Adrenal gland (tissue), 19 donors: ENCODE results near the gene TSPAN3. TPM values are rescaled to one million over a fixed set of nuclear protein-coding genes. Genes with fewer than 3 reads are reported as not detected.

Source experiments
- DNase-seq, 7 donors: peaks; one replicate each; pipeline ENCODE4 v3.0.0-alpha.2; 2019 to 2020
- H3K27ac ChIP-seq, 5 donors: fragments of 200-600 bp; sonication (generic) in 4 of 5; 1 replicate in 3 of 5; 2 replicates in 2 of 5; pipeline versions ENCODE4 v1.5.1 to v1.8.0; 2016 to 2020; ENCODE audit warnings: mild to moderate bottlenecking in 1 of 5
- H3K27me3 ChIP-seq: fragments of 200-600 bp; 2 replicates; pipeline ENCODE4 v1.8.0; 2021
- H3K36me3 ChIP-seq, 2 donors: fragments of 200-600 bp; replicated peaks in 1 of 2; 1 replicate in 1 of 2; 2 replicates in 1 of 2; pipeline versions ENCODE4 v1.5.1 to v1.8.0; 2018 to 2022
- H3K4me1 ChIP-seq, 2 donors: fragments of 200-600 bp; replicated peaks in 1 of 2; 1 replicate in 1 of 2; 2 replicates in 1 of 2; pipeline versions ENCODE4 v1.5.1 to v1.8.0; 2018 to 2021
- H3K4me3 ChIP-seq, 4 donors: fragments of 200-600 bp; sonication (generic) in 3 of 4; one replicate each; pipeline ENCODE4 v1.5.1; 2016 to 2018
- H3K9me3 ChIP-seq, 3 donors: fragments of 200-600 bp; sonication (generic) in 1 of 3; replicated peaks in 1 of 3; 1 replicate in 2 of 3; 2 replicates in 1 of 3; pipeline versions ENCODE4 v1.5.1 to v1.8.0; 2016 to 2021
- CTCF ChIP-seq, 6 experiments: fragments of 450-650 bp in 4 of 6; fragments of 200-600 bp in 2 of 6; sonication (generic) in 1 of 6; IDR thresholded peaks; 1 replicate in 5 of 6; 2 replicates in 1 of 6; pipeline versions ENCODE4 v1.5.1 to v1.8.0; 2016 to 2021; ENCODE audit warnings: antibody characterized with exemption in 6 of 6, mild to moderate bottlenecking in 2 of 6, moderate library complexity in 1 of 6
- POLR2A ChIP-seq, 2 donors: fragments of 450-650 bp; IDR thresholded peaks; one replicate each; pipeline ENCODE4 v1.6.1; 2017; ENCODE audit warnings: antibody characterized with exemption in 2 of 2, mild to moderate bottlenecking in 2 of 2, moderate library complexity in 1 of 2
- WGBS, 4 donors: extraction: QIAGEN DNeasy Blood & Tissue Kit in 2 of 4; methylation state at CpG; one replicate each; pipeline versions ENCODE4 v1.1.5 to v1.1.7; 2013 to 2017; 5-methylcytosine and 5-hydroxymethylcytosine counted together
- intact Hi-C, 2 donors: fragments of 100-400 bp; cut with DNase I; formaldehyde crosslinking; loops; one replicate each; pipeline versions ENCODE4 v1.14.1 to v1.15.0; 2022 to 2023
- long read RNA-seq, 10 donors: library from polyadenylated mRNA in 3 of 10; unstranded in 2 of 10; stranded (forward) in 1 of 10; transcript quantifications; one replicate each; pipeline ENCODE4 v2.0.0 and lab custom pipeline, GENCODE V29; 2021 to 2026
- polyA plus RNA-seq, 3 donors: library from polyadenylated mRNA; stranded (reverse); fragments of 200-250 nt in 2 of 3; fragments of 350-450 nt in 1 of 3; fragmentation: Illumina TruSeq in 1 of 3; extraction: RNeasy Lipid Tissue Mini Kit (QIAGEN cat#74804) in 1 of 3; gene quantifications; one replicate each; pipeline ENCODE4 v1.2.3, GENCODE V29; 2013 to 2014
- total RNA-seq, 9 donors: library from RNA; depleted of rRNA in 4 of 9; stranded (reverse); fragments of >200 nt in 4 of 9; fragments of 120-200 nt in 1 of 9; fragmentation: NEBNext Ultra II Directional in 1 of 9; extraction: Animal tissue kit (Norgen Biotek cat#: 25700) in 1 of 9; gene quantifications; one replicate each; pipeline versions ENCODE4 v1.1.0 to v1.2.4, GENCODE V29; 2013 to 2023
- donor health status: healthy with polysubstance abuse.
- donor health status: Bipolar disorder and iron deficiency.
- donor health status: DM: yes; HTN: yes; CAD: no.
- donor health status: DM: no; HTN: no; CAD: no.
- donor health status: DM: no; HTN: no; CAD: no.
- donor health status: DM: yes; HTN: yes; CAD: no.

The TSPAN3 gene
- 100 to 1,000 TPM; 181 to 464 (median 257) TPM for total RNA-seq
- polyA plus RNA-seq: 100 to 1,000 TPM; 129 to 256 (median 202) TPM
- long read RNA-seq, donor 1, full-length matches to known transcripts: 217 of 242 reads
- long read RNA-seq, donor 1, partial matches to known transcripts: 20 of 242 reads
- long read RNA-seq, donor 1, other reads (novel, unspliced or antisense): 5 of 242 reads
- long read RNA-seq, donor 2, full-length matches to known transcripts: 176 of 181 reads
- long read RNA-seq, donor 2, partial matches to known transcripts: 5 of 181 reads
- long read RNA-seq, donor 2, other reads (novel, unspliced or antisense): 0 of 181 reads
- long read RNA-seq, donor 3, full-length matches to known transcripts: 183 of 183 reads
- long read RNA-seq, donor 3, partial matches to known transcripts: 0 of 183 reads
- long read RNA-seq, donor 3, other reads (novel, unspliced or antisense): 0 of 183 reads
- long read RNA-seq, donor 4, full-length matches to known transcripts: 128 of 134 reads
- long read RNA-seq, donor 4, partial matches to known transcripts: 5 of 134 reads
- long read RNA-seq, donor 4, other reads (novel, unspliced or antisense): 1 of 134 reads
- long read RNA-seq, donor 5, full-length matches to known transcripts: 360 of 364 reads
- long read RNA-seq, donor 5, partial matches to known transcripts: 2 of 364 reads
- long read RNA-seq, donor 5, other reads (novel, unspliced or antisense): 2 of 364 reads
- long read RNA-seq, donor 6, full-length matches to known transcripts: 125 of 130 reads
- long read RNA-seq, donor 6, partial matches to known transcripts: 0 of 130 reads
- long read RNA-seq, donor 6, other reads (novel, unspliced or antisense): 5 of 130 reads
- long read RNA-seq, donor 7, full-length matches to known transcripts: 121 of 129 reads
- long read RNA-seq, donor 7, partial matches to known transcripts: 8 of 129 reads
- long read RNA-seq, donor 7, other reads (novel, unspliced or antisense): 0 of 129 reads
- long read RNA-seq, donor 8, full-length matches to known transcripts: 275 of 313 reads
- long read RNA-seq, donor 8, partial matches to known transcripts: 38 of 313 reads
- long read RNA-seq, donor 8, other reads (novel, unspliced or antisense): 0 of 313 reads
- long read RNA-seq, donor 9, full-length matches to known transcripts: 166 of 196 reads
- long read RNA-seq, donor 9, partial matches to known transcripts: 30 of 196 reads
- long read RNA-seq, donor 9, other reads (novel, unspliced or antisense): 0 of 196 reads
- long read RNA-seq, donor 10, full-length matches to known transcripts: 153 of 163 reads
- long read RNA-seq, donor 10, partial matches to known transcripts: 10 of 163 reads
- long read RNA-seq, donor 10, other reads (novel, unspliced or antisense): 0 of 163 reads

DNA sequence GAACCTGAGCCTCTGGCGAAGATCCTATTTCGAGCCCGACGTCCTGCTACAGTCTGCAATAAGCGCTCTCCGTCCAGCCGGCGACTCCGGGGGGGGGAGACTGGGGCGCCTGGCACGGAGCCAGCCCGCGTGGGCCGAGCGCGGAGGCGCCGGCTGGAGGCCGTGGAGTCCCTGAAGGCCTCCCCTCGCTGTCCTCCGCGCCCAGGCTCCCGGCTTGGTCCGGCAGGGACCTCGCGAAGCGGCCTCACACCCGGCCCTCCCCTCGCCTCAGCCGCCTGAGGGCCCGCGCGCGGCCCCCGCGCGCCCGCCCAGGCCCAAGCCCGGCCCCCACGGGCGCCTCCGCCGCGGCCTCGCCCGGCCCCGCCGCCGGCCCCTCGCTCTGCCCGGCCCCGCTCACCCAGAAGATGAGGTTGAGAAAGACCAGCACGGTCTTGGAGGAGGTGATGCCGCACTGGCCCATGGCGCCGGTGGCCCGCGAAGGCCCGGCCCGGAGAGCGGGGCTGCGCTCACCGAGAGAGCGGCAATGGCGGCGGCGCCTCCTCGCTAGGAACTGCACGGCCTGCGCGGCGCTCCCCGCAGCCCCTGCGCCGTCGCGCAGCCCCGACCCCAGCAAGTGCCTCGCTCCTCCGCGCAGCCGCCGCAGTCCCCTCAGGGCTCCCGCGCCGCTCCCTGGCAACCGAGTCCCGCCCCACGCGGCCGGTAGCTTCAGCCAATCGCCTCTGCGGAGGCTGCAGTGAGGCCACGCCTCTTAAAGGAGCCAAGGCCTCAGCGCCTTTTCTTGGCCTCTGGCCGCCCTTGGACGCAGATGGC lies at the start of gene TSPAN3:
TSPAN3 (minus strand) TSS at position 615 of the 810 bp plus-strand sequence; CDS start at position 460, 155 bp downstream.
- intact Hi-C loops: loop anchor here in 1 of 2 donors (5.0 kb wide), 1 partner anchor 38 kb away; no protein-coding TSS in a partner anchor
- TF ChIP-seq POLR2A (IDR thresholded peaks at IDR 0.05) (peak; percentile 83 to 91), CTCF (IDR thresholded peaks at IDR 0.05) (no peak)
- Histone ChIP-seq H3K27ac (peak within 1 kb of the TSS in 4 of 5 donors; percentile 86 to 94 (median 88)), H3K4me1 (peaks cover 4 to 29% of the 10 kb centered on the region in 2 donors), H3K4me3 (peak within 1 kb of the TSS; percentile 59 to 86 (median 72)), H3K27me3 (no peaks in the 10 kb centered on the region), H3K36me3 (no peaks in the 10 kb centered on the region), H3K9me3 (no peaks in the 10 kb centered on the region)
- 0 to 2% (median 1%) methylated on average over 1 to 97 of the region's 97 CpGs for WGBS, 4 donors
- peak; percentile 92 to 96 (median 94) for DNase-seq

GRCh38 chr15:77120576-77120975 lies 49.7 kb upstream of the TSPAN3 start:
- Histone ChIP-seq H3K36me3 (no peaks in the 10 kb centered on the region), H3K27ac (no peak overlapping the region), H3K27me3 (no peaks in the 10 kb centered on the region), H3K9me3 (no peaks in the 10 kb centered on the region), H3K4me3 (no peak overlapping the region), H3K4me1 (peaks cover 0 to 17% of the 10 kb centered on the region in 2 donors)
- TF ChIP-seq CTCF (IDR thresholded peaks at IDR 0.05) (no peak), POLR2A (IDR thresholded peaks at IDR 0.05) (no peak)
- no peak for DNase-seq
- intact Hi-C loops: no loop called here
- WGBS, 4 donors: 90 to 98% (median 94%) methylated on average over 4 of the region's 4 CpGs

DNA sequence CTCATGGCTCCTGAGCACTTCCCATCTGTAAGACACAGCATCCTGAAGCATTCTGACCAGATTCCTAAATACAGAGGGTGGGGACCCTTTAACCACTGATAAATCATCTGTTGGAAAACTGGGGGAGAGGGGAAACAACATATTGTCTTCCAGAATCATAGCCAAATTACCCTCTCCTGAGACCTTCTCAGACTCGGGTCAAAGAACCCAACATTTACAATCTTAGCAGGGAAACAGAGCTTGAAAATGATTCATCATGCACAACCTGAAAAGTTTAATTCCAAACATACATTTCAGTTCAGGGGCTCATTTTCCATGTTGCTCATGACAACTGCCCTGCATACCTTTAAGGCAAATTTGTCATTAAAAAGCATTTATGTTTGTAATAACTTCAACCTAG lies 48.5 kb upstream of the TSPAN3 start:
- TF ChIP-seq POLR2A (IDR thresholded peaks at IDR 0.05) (no peak), CTCF (IDR thresholded peaks at IDR 0.05) (no peak)

More for the DNA sequence above, 48.5 kb upstream of the TSPAN3 start:
- Histone ChIP-seq H3K27ac (no peak overlapping the region), H3K9me3 (no peaks in the 10 kb centered on the region), H3K36me3 (peaks cover 0 to under 1% of the 10 kb centered on the region in 2 donors), H3K27me3 (no peaks in the 10 kb centered on the region), H3K4me3 (no peak overlapping the region), H3K4me1 (peaks cover 0 to 17% of the 10 kb centered on the region in 2 donors)
- intact Hi-C loops: loop anchor here (5.0 to 10.0 kb wide), 4 partner anchors 375 to 425 kb away; no protein-coding TSS in a partner anchor
- WGBS, 4 donors: 42 to 54% (median 52%) methylated on average over 1 of the region's 1 CpG
- DNase-seq: no peak
